Skin epidermis (tissue), 12 donors: ENCODE data around the gene FBXO21.
"Not testable (repeated sequence)": the region's sequence is repeated elsewhere in the genome, so short reads cannot be mapped to it uniquely, and the experiment has no call there.

Experiments
- H3K27ac ChIP-seq, 21 experiments: fragments of 200-600 bp; sonication (generic) in 11 of 21; one replicate each; pipeline ENCODE4 v1.5.0; 2020; ENCODE audit warnings: mild to moderate bottlenecking in 3 of 21, inconsistent platforms in 2 of 21, moderate library complexity in 2 of 21
- H3K4me3 ChIP-seq, 7 experiments: fragments of 200-600 bp; sonication (generic) in 2 of 7; one replicate each; pipeline ENCODE4 v1.5.0; 2020; ENCODE audit warnings: inconsistent platforms in 2 of 7, mild to moderate bottlenecking in 2 of 7, moderate library complexity in 1 of 7

The FBXO21 gene

GRCh38 chr12:117202556-117202955, 12.3 kb upstream of the FBXO21 start:
- Histone ChIP-seq H3K4me3 (no peak overlapping the region), H3K27ac (no peak overlapping the region)

- Histone ChIP-seq H3K27ac (no peak overlapping the region), H3K4me3 (no peak overlapping the region)
Measured at GRCh38 chr12:117202033-117202432, 11.8 kb upstream of the FBXO21 start.

GRCh38 chr12:117199956-117200744, 9.9 kb upstream of the FBXO21 start:
- not testable (repeated sequence) for H3K27ac ChIP-seq, H3K4me3 ChIP-seq

- not testable (repeated sequence) for H3K4me3 ChIP-seq, H3K27ac ChIP-seq
Measured at GRCh38 chr12:117196334-117196733, 6.1 kb upstream of the FBXO21 start.

- not testable (repeated sequence) for H3K4me3 ChIP-seq, H3K27ac ChIP-seq
Measured at GRCh38 chr12:117195027-117195426, 4.8 kb upstream of the FBXO21 start.

GRCh38 chr12:117193903-117194302, 3.6 kb upstream of the FBXO21 start:
- Histone ChIP-seq H3K27ac (no peak overlapping the region), H3K4me3 (no peak overlapping the region)

GRCh38 chr12:117192581-117192980, 2.3 kb upstream of the FBXO21 start:
- H3K4me3 ChIP-seq, H3K27ac ChIP-seq: not testable (repeated sequence)

- Histone ChIP-seq H3K4me3 (no peak overlapping the region), H3K27ac (no peak overlapping the region)
Measured at GRCh38 chr12:117192057-117192456, 1.8 kb upstream of the FBXO21 start.

- Histone ChIP-seq H3K4me3 (peak overlapping the region; percentile 66 to 91 (median 78)), H3K27ac (peak overlapping the region in 17 of 21 experiments; percentile 33 to 88 (median 73))
Measured at GRCh38 chr12:117189725-117190209, 503 bp downstream of the FBXO21 start.

GRCh38 chr12:117188961-117189724, 1.1 kb downstream of the FBXO21 start:
- peak overlapping the region in 12 of 21 experiments; percentile 4 to 88 (median 74) for H3K27ac ChIP-seq
- peak overlapping the region; percentile 66 to 91 (median 78) for H3K4me3 ChIP-seq

GRCh38 chr12:117188121-117188665, 2.1 kb downstream of the FBXO21 start:
- no peak overlapping the region for H3K4me3 ChIP-seq
- no peak overlapping the region for H3K27ac ChIP-seq

GRCh38 chr12:117187421-117187820, 2.8 kb downstream of the FBXO21 start:
- Histone ChIP-seq H3K27ac (no peak overlapping the region), H3K4me3 (no peak overlapping the region)

GRCh38 chr12:117182866-117183265, 7.4 kb downstream of the FBXO21 start:
- Histone ChIP-seq H3K4me3 (no peak overlapping the region), H3K27ac (no peak overlapping the region)

GRCh38 chr12:117181468-117181843, 8.8 kb downstream of the FBXO21 start:
- not testable (repeated sequence) for H3K4me3 ChIP-seq

GRCh38 chr12:117180758-117181467, 9.4 kb downstream of the FBXO21 start:
- Histone ChIP-seq H3K4me3 (no peak overlapping the region), H3K27ac (no peak overlapping the region)

More at GRCh38 chr12:117181468-117181843, 8.8 kb downstream of the FBXO21 start:
- not testable (repeated sequence) for H3K27ac ChIP-seq

GRCh38 chr12:117178745-117179144, 11.5 kb downstream of the FBXO21 start:
- no peak overlapping the region for H3K27ac ChIP-seq

GRCh38 chr12:117178301-117178700, 12.0 kb downstream of the FBXO21 start:
- H3K27ac ChIP-seq = no peak overlapping the region
- no peak overlapping the region for H3K4me3 ChIP-seq

More at GRCh38 chr12:117178745-117179144, 11.5 kb downstream of the FBXO21 start:
- no peak overlapping the region for H3K4me3 ChIP-seq

- Histone ChIP-seq H3K27ac (no peak overlapping the region), H3K4me3 (no peak overlapping the region)
Measured at GRCh38 chr12:117172168-117172567, 18.1 kb downstream of the FBXO21 start.

GRCh38 chr12:117171499-117172162, 18.6 kb downstream of the FBXO21 start:
- H3K27ac ChIP-seq = no peak overlapping the region

More at GRCh38 chr12:117171499-117172162, 18.6 kb downstream of the FBXO21 start:
- H3K4me3 ChIP-seq = no peak overlapping the region
